ENCODE data around the gene RIBC2.

DNA sequence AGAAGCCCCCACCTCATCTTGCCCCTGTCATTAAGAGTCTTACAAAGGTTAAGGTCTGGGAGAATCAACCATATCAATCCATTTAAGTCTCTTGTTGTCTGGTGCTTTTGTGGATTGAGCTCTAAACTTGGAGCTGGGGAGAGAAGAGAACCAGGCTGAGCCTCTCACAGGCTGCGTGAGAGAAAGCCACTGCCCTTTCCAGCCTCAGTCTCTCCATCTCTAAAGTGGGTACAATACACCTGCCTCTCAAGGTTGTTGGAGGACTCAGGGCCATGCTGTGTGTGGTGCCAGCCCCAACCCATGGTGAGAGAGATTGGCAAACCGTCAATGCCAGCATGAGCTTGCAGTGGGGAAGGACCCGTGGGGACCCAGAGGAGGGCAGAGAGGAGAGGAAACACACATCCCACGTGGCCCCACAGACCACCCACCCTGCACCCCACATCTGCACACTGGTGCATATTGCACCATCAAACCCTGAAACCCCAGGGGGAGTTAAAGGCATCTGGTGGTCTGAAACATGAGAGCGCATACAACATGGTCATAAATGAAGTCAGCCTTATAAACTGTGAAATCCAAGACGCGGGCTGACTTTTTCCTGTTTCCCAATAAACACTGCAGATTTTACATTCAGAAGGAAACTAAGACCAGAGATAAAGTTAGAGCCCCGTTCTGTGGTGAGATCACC is 61.7 kb downstream of the RIBC2 start:
- TF ChIP-seq, protein P1, sequence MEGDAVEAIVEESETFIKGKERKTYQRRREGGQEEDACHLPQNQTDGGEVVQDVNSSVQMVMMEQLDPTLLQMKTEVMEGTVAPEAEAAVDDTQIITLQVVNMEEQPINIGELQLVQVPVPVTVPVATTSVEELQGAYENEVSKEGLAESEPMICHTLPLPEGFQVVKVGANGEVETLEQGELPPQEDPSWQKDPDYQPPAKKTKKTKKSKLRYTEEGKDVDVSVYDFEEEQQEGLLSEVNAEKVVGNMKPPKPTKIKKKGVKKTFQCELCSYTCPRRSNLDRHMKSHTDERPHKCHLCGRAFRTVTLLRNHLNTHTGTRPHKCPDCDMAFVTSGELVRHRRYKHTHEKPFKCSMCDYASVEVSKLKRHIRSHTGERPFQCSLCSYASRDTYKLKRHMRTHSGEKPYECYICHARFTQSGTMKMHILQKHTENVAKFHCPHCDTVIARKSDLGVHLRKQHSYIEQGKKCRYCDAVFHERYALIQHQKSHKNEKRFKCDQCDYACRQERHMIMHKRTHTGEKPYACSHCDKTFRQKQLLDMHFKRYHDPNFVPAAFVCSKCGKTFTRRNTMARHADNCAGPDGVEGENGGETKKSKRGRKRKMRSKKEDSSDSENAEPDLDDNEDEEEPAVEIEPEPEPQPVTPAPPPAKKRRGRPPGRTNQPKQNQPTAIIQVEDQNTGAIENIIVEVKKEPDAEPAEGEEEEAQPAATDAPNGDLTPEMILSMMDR (IDR thresholded peaks at IDR 0.05) = no peak
- TF ChIP-seq POLR2A (IDR thresholded peaks at IDR 0.05) = no peak
